ES-I3 (cell line): ENCODE data around the gene RAB30.
"Not testable (repeated sequence)": the region's sequence is repeated elsewhere in the genome, so short reads cannot be mapped to it uniquely, and the experiment has no call there.

Source experiments
- H3K36me3 ChIP-seq: 2 replicates; pipeline ENCODE4 v1.6.1; 2013; ENCODE audit warnings: mild to moderate bottlenecking, low read length, control low read depth, moderate library complexity; ENCODE audit not compliant: insufficient read depth
- H3K4me1 ChIP-seq: 2 replicates; pipeline ENCODE4 v1.6.1; 2013; ENCODE audit warnings: mild to moderate bottlenecking, control low read depth, low read length; ENCODE audit not compliant: insufficient read depth
- H3K9ac ChIP-seq: 2 replicates; pipeline ENCODE4 v1.6.1; 2013; ENCODE audit warnings: low read depth, mild to moderate bottlenecking, low read length, moderate library complexity
- H3K9me3 ChIP-seq: 2 replicates; pipeline ENCODE4 v1.6.1; 2013; ENCODE audit warnings: mild to moderate bottlenecking, low read length, moderate library complexity; ENCODE audit not compliant: control insufficient read depth, insufficient read depth

Gene RAB30

DNA sequence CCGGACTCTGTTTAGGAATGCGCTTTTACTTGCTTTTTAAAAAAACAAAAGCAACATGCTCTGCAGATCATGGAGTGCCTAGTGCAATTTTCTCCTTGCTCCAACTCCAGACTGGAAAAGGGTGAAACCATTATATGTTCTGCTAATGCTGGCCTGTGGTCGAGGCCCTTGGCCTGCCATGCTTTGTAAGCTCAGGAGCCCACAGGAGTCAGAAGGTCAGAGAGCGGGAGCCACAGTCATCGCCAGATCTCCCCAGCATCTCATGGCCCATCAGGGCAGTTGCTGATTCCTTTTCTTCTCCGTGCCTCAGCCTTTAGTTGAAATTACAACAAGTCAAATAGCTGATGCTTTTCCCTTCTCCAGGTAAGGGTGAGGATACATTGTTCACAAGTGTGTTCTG is 89.8 kb downstream of the RAB30 start:
- H3K4me1 ChIP-seq = no peaks in the 10 kb centered on the region
- H3K9ac ChIP-seq = no peak overlapping the region
- no peaks in the 10 kb centered on the region; the same call in 1 of the 2 replicates for H3K36me3 ChIP-seq
- no peaks in the 10 kb centered on the region for H3K9me3 ChIP-seq

DNA sequence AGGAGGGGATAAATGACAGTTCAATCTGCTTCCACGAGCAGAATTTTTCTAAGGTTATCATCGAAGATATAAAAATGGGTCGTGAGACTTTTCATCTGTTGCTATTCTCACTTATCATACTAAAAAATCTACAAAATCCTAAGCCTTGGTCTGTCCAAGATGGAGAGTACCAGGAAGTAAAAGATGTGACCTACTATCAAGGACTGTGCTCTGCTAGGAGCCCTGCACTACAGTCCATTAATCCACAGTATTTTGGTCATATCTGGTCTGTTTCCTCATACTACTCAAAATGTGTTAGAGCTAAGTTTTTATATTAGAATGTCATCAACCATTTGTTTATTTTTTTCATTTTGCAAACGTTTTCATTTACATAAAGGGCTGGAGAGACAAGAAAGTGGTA is 90.8 kb downstream of the RAB30 start:
- H3K4me1 ChIP-seq = no peaks in the 10 kb centered on the region
- H3K36me3 ChIP-seq = no peaks in the 10 kb centered on the region; the same call in 1 of the 2 replicates
- H3K9ac ChIP-seq = no peak overlapping the region
- H3K9me3 ChIP-seq = no peaks in the 10 kb centered on the region

DNA sequence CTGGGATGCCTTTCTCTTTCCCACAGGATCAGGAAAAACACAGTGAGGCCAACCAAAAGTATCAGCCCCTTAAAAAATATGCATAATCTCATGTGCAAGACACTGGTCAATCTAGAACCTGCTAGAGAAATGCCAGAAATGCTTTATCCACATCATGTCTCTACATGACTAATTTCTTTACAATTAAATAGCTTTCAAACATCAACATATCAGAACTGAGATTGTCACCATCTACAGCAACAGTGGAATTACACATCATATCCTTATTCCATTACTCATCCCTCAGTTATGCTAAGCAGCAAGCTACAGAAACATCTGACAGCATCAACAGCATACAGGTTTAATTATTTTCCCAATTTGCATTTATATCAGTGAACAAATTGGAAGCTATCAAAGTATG is 91.4 kb downstream of the RAB30 start:
- Histone ChIP-seq H3K9ac (no peak overlapping the region), H3K9me3 (no peaks in the 10 kb centered on the region), H3K4me1 (no peaks in the 10 kb centered on the region), H3K36me3 (no peaks in the 10 kb centered on the region; the same call in 1 of the 2 replicates)

DNA sequence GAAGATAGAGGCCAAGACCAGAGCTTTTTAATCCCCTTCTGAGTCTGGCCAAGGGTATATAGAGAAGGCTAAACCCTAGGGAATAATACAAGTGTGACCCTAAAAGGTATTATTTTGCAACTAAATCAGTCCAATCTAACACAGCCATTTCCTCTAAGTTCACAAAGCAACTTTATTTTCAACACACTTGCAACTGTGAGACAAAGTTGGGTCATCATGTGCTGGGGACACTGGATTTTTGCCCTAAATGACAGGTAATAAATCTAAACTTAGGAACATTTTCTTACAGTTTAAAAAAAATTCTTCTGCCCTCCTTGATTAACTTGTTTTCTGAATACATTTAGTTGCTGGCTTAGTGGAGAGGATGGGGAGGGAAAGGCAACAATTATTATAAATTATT is 91.9 kb downstream of the RAB30 start:
- no peaks in the 10 kb centered on the region for H3K4me1 ChIP-seq

DNA sequence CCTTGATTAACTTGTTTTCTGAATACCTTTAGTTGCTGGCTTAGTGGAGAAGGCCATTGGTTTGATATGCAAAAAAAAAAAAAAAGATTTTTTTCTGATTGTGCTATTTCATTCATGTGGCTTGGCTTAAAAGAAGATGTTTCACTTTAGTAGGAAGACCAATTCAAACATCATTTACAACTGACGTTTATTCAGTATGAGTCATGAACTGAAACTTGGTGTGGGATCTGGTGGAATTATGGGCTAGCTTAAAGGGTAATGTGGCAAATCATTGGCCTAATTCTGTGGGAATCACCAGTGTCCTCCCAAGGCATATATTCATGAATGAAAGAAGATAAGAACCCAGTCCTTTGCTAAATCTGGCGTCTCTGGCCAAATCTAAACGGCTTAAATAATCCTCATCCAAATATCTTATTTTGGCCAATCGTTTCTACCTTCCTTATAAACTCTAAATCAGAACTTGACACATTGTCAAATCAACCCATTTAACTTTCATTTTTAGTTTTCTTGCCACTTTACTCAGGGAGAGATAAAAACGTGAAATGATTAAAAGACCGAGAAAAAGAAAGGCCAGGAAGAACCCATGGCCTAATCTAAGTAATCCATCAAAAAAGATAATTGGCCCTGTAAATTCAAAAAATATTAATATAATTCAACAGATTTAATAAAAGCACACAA is 93.1 kb downstream of the RAB30 start:
- Histone ChIP-seq H3K4me1 (no peaks in the 10 kb centered on the region), H3K36me3 (no peaks in the 10 kb centered on the region; the same call in 1 of the 2 replicates), H3K9ac (no peak overlapping the region), H3K9me3 (no peaks in the 10 kb centered on the region)

More for the DNA sequence above, 91.9 kb downstream of the RAB30 start:
- H3K9me3 ChIP-seq = no peaks in the 10 kb centered on the region
- no peaks in the 10 kb centered on the region; the same call in 1 of the 2 replicates for H3K36me3 ChIP-seq
- H3K9ac ChIP-seq = no peak overlapping the region

DNA sequence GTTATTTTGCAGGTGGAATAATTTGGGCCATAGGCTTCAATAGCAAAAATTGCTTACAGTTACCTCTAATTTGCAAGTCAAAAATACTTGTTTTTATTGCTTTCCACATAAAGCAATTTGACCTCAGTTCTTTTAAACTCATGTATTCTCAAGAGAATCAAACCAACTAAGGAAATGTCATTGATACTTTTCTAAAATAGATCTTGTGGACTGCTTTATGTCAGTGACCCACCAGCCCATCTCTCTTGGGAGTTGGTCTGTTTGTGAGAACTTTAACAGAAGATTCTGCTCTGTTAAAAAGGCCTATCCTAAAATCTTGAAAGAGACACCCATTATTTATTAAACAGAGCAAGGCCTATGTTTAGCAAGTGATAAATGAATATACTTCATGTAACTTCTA is 94.9 kb downstream of the RAB30 start:
- Histone ChIP-seq H3K9ac (no peak overlapping the region), H3K36me3 (no peaks in the 10 kb centered on the region; the same call in 1 of the 2 replicates), H3K4me1 (no peaks in the 10 kb centered on the region), H3K9me3 (no peaks in the 10 kb centered on the region)

DNA sequence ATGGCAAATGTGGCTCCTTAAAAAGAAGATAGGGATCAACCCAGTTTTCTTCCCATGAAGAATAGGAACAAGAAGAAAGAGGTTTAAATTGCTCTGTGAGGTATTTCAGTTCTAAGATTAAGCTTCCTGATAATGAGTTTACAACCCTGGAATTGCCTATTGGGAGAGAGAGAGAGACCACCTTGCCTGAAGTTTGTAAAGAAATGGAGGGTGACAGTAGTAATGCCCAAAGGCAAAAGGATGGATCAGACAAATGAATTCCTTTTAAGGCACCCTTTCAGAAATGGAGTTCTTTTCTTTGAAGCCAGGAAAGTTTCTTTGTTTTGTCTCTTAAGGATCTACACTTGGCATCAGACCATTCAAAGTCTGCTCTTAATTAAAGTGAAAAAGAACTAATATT is 95.8 kb downstream of the RAB30 start:
- Histone ChIP-seq H3K9me3 (no peaks in the 10 kb centered on the region), H3K4me1 (no peaks in the 10 kb centered on the region), H3K9ac (no peak overlapping the region), H3K36me3 (no peaks in the 10 kb centered on the region)

DNA sequence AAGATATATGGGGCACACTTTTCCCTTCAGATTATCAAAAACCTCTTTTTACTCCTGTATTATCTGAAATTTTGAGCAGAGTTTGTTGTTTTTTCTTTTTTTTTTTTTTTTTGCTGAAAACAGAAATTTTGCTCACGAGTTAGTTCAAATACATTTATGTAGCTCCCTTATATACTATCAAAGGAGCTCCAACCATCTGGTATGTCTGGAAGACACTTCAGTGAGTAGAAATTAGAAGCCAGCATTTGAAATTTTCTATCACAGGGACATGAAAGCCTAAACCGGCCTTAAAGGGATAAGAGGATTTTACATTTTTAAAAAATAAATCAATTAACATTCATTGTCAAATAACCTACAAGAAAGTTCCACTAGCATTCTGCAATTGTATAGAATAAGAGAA is 96.8 kb downstream of the RAB30 start:
- Histone ChIP-seq H3K9ac (no peak overlapping the region), H3K36me3 (no peaks in the 10 kb centered on the region), H3K4me1 (no peaks in the 10 kb centered on the region), H3K9me3 (no peaks in the 10 kb centered on the region)

DNA sequence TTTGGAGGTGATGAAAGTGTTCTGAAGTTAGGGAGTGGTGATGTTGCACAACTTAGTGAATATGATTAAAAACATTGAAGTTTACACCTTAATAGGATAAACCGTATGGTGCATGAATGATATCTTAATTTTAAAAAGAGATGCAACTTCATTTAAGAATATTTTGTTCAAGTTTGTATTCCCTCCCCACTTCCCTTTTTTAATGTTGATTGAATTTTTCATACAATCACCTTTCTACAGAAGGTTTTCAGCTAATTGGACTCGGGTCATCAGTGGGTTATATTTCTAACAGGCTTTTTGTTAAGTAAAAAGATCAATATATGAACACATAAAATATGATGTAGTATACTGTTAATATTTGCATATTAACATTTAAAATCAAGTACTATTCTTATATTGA is 97.6 kb downstream of the RAB30 start:
- no peaks in the 10 kb centered on the region for H3K9me3 ChIP-seq
- H3K4me1 ChIP-seq = no peaks in the 10 kb centered on the region

DNA sequence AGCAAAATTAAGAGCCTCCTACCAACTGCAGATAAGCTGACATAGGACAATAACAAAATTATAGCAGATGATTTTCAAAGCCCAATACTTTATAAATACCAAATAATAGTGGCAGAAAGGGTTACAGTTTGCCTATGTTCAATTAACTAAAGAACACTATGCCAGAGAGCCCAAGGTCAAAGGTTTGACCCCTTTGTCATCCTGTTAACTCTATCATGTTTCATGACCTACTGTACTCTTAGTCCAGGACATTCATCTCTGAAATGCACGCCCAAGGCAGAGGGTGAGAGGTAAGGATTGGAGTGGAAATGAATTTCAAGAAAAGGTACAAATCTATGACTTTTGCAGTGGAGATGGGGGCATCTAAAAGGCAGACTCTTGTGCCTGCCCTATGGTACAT is 99.6 kb downstream of the RAB30 start:
- Histone ChIP-seq H3K36me3 (no peaks in the 10 kb centered on the region), H3K4me1 (no peaks in the 10 kb centered on the region), H3K9ac (no peak overlapping the region), H3K9me3 (no peaks in the 10 kb centered on the region)

More for the DNA sequence above, 97.6 kb downstream of the RAB30 start:
- Histone ChIP-seq H3K9ac (no peak overlapping the region), H3K36me3 (no peaks in the 10 kb centered on the region)

DNA sequence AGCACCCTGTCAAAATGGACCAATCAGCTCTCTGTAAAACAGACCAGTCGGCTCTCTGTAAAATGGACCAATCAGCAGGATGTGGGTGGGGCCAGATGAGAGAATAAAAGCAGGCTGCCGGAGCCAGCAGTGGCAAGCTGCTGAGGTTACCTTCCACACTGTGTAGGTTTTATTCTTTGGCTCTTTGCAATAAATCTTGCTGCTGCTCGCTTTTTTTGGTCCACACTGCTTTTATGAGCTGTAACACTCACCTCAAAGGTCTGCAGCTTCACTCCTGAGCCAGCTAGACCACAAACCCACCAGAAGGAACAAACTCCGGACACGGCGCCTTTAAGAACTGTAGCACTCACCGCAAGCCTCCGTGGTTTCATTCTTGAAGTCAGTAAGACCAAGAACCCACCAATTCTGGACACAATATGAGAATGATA is 100.2 kb downstream of the RAB30 start:
- H3K9ac ChIP-seq = not testable (repeated sequence)

DNA sequence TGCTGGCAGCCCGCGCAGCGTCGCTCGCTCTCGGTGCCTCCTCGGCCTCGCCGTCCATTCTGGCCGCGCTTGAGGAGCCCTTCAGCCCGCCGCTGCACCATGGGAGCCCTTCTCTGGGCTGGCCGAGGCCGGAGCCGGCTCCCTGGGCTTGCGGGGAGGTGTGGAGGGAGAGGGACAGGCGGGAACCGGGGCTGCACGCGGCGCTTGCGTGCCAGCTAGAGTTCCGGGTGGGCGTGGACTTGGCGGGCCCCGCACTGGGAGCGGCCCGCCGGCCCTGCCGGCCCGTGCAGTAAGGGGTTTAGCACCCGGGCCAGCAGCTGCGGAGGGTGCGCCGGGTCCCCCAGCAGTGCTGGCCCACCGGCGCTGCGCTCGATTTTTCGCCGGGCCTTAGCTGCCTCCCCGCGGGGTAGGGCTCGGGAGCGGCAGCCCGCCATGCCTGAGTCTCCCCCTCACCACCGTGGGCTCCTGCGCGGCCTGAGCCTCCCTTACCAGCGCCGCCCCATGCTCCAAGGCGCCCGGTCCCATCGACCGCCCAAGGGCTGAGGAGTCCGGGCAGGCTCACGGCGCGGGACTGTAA is 101.1 kb downstream of the RAB30 start:
- H3K36me3 ChIP-seq, H3K9ac ChIP-seq: not testable (repeated sequence)

More for the DNA sequence above, 100.2 kb downstream of the RAB30 start:
- not testable (repeated sequence) for H3K36me3 ChIP-seq, H3K4me1 ChIP-seq, H3K9me3 ChIP-seq

DNA sequence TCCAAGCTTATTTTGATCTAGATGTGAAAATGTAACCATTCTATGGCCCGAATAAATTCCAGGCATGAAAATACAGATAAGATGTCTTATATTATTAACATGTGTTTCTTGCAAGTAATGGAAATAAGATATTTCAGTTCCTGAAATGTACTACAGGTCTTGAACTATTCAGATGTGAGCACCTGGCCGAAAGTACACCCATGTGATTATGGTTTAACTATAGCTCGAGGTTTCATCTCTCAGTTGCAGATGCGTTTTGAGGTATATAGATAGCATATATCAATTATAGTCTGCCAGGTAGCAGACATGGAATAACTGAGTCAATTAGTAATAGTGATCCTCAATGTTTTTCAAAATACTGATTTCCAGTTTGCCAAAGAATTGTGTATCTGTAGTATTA is 101.9 kb downstream of the RAB30 start:
- Histone ChIP-seq H3K9ac (no peak overlapping the region), H3K4me1 (no peaks in the 10 kb centered on the region), H3K36me3 (no peaks in the 10 kb centered on the region), H3K9me3 (no peaks in the 10 kb centered on the region)

More for the DNA sequence above, 101.1 kb downstream of the RAB30 start:
- not testable (repeated sequence) for H3K9me3 ChIP-seq, H3K4me1 ChIP-seq

DNA sequence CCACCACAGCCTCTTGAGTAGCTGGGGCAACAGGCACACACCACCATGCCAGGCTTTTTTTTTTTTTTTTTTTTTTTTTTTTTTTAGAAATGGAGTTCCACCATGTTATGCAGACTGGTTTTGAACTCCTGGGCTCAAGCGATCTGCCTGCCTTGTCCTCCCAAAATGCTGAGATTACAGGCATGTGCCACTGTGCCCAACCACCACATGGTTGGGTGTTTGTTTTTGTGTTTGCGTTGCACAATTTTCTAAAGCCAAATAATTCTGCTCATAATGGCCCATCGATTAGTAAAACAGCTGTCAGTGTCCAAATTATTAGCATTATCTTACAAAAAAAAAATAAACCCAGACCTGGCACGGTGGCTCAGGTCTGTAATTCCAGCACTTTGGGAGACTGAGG is 104.3 kb downstream of the RAB30 start:
- Histone ChIP-seq H3K4me1 (no peaks in the 10 kb centered on the region), H3K9ac (no peak overlapping the region)

DNA sequence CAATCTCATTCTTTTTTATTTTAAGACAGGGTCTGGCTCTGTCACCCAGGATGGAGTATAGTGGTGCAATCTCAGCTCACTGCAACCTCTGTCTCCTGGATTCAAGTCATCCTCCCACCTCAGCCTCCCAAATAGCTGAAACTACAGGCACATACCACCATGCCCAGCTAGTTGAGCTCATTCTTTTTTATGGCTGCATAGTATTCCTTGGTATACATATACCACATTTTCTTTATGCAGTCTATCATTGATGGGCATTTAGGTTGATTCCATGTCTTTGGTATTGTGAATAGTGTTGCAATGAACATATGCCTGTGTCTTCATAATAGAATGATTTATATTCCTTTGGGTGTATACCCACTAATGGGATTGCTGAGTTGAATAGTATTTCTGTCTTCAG is 109.7 kb downstream of the RAB30 start:
- not testable (repeated sequence) for H3K4me1 ChIP-seq, H3K9me3 ChIP-seq, H3K9ac ChIP-seq, H3K36me3 ChIP-seq

More for the DNA sequence above, 104.3 kb downstream of the RAB30 start:
- H3K36me3 ChIP-seq = no peaks in the 10 kb centered on the region
- no peaks in the 10 kb centered on the region; the same call in 1 of the 2 replicates for H3K9me3 ChIP-seq
